ENCODE data around the gene ZP1. TPM values are rescaled to one million over a fixed set of nuclear protein-coding genes. Genes with fewer than 3 reads are reported as not detected.

ZP1 gene
- polyA plus RNA-seq, 1 experiment: 0.36 TPM

DNA sequence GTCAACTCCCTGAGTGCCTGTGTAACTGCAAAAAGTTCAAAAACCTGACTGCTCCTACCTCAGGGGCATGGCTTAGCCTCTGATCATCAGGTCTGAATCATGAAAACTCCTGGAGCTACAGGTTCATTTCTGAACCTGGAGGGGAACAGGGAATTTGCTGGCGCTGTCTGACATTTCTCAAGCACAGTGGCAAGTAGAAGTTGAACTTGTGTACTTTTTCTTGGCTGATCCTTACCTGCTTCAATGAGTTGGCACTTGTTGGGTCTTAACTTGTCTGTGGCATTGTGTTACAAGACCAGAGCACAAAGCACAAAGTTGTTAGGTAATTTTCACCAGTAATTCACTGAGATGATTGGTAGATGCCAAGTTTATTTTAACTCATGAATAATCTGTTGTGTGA is 49.9 kb downstream of the ZP1 start:
- ChIA-PET POLR2A (no interaction called here), CTCF (interaction anchor here (0.7 kb wide), 1 partner anchor 30 kb away, joined by 3 read pairs; no protein-coding TSS in a partner anchor)
- H3K27me3 ChIP-seq (ENCODE audit: control insufficient read depth, insufficient read depth, low read length): no peaks in the 10 kb centered on the region
- H3K36me3 ChIP-seq (ENCODE audit: control insufficient read depth, insufficient read depth, low read length): peaks cover 9% of the 10 kb centered on the region
- DNase-seq (ENCODE audit: low read depth): no peak
- no peak overlapping the region for H3K4me3 ChIP-seq (ENCODE audit: low read depth, low read length)
- TF ChIP-seq, protein P1, sequence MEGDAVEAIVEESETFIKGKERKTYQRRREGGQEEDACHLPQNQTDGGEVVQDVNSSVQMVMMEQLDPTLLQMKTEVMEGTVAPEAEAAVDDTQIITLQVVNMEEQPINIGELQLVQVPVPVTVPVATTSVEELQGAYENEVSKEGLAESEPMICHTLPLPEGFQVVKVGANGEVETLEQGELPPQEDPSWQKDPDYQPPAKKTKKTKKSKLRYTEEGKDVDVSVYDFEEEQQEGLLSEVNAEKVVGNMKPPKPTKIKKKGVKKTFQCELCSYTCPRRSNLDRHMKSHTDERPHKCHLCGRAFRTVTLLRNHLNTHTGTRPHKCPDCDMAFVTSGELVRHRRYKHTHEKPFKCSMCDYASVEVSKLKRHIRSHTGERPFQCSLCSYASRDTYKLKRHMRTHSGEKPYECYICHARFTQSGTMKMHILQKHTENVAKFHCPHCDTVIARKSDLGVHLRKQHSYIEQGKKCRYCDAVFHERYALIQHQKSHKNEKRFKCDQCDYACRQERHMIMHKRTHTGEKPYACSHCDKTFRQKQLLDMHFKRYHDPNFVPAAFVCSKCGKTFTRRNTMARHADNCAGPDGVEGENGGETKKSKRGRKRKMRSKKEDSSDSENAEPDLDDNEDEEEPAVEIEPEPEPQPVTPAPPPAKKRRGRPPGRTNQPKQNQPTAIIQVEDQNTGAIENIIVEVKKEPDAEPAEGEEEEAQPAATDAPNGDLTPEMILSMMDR (IDR thresholded peaks at IDR 0.05; ENCODE audit: insufficient read depth, low read depth, low read length): no peak

DNA sequence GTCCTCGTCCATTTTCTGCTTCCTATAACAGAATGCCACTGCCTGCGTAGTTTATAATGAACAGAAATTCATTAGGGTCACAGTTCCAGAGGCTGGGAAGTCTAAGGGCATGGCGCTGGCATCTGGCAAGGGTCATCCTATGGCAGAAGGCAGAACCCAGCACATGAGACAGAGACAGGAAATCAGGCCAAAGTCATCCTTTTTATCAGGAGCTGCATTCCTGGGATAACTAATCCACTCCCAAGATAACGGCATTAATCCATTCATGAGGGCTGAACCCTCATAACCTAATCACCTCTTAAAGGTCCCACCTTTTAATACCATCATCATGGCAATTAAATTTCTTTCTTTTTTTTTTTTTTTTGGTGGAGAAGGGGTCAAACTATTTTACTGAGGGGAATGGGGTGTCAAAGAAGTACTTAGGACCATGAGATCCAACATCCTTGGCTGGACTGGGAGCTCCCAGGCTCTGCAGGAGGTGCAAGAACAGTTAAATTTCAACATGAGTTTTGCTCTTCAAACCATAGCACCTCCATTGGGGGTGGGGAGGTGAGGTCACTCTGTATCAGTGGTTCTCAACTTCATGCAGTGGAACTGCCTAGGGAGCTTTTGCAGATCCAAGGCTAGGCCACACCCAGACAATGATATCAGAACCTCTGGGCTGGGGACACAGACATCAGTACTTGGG is 51.1 kb downstream of the ZP1 start:
- CTCF ChIA-PET: interaction anchor here (0.7 to 1.4 kb wide), 3 partner anchors 19 to 88 kb away, joined by 3 to 5 read pairs (median 3); no protein-coding TSS in a partner anchor
- POLR2A ChIA-PET: no interaction called here

DNA sequence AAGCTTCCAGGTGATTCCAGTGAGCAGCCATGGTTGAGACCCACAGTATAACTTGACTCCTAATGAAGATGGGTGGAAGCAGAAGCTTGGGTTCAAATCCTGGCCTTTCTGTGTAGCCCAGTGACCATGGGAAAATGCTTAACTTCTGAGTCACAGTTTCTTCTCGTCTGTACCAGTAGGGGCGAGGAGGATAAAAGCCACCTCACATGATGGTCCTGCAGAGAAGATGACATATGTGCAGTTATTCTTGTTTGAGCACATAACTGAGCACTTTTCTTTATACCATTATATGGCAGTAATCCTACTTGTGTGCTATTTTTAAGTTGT is 51.6 kb downstream of the ZP1 start:
- Histone ChIP-seq H3K27me3 (ENCODE audit: control insufficient read depth, insufficient read depth, low read length) (no peaks in the 10 kb centered on the region), H3K36me3 (ENCODE audit: control insufficient read depth, insufficient read depth, low read length) (peaks cover 10% of the 10 kb centered on the region), H3K4me3 (ENCODE audit: low read depth, low read length) (no peak overlapping the region)
- TF ChIP-seq, protein P1 (IDR thresholded peaks at IDR 0.05; ENCODE audit: insufficient read depth, low read depth, low read length): no peak
- DNase-seq (ENCODE audit: low read depth): no peak
- ChIA-PET POLR2A (no interaction called here), CTCF (interaction anchor here (0.7 to 1.4 kb wide), 3 partner anchors 19 to 88 kb away, joined by 3 to 5 read pairs (median 3); no protein-coding TSS in a partner anchor)

More for the DNA sequence above, 51.1 kb downstream of the ZP1 start:
- no peaks in the 10 kb centered on the region for H3K27me3 ChIP-seq (ENCODE audit: control insufficient read depth, insufficient read depth, low read length)
- TF ChIP-seq, protein P1 (IDR thresholded peaks at IDR 0.05; ENCODE audit: insufficient read depth, low read depth, low read length): no peak
- DNase-seq (ENCODE audit: low read depth): no peak
- no peak overlapping the region for H3K4me3 ChIP-seq (ENCODE audit: low read depth, low read length)
- peaks cover 10% of the 10 kb centered on the region for H3K36me3 ChIP-seq (ENCODE audit: control insufficient read depth, insufficient read depth, low read length)

DNA sequence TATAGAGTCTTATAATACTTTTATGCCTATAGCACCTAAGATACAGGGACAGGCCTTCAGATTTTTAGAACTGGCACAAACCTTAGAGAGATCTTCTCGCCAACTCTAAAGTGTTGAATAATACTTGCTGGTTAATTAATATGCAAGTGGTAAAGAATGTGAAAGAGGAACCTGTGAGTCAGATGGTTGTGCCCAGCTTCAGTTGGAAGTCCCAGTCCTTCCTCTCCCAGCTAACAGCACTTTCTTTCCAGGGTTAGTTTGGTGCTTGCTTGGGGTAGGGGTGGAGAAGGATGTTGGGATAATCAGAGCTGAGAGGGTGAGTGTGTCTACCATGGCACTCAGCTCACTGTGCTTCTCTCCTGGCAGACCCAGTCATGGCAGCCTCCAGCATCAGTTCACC is 52.0 kb downstream of the ZP1 start:
- Histone ChIP-seq H3K4me3 (ENCODE audit: low read depth, low read length) (no peak overlapping the region), H3K36me3 (ENCODE audit: control insufficient read depth, insufficient read depth, low read length) (peaks cover 10% of the 10 kb centered on the region), H3K27me3 (ENCODE audit: control insufficient read depth, insufficient read depth, low read length) (no peaks in the 10 kb centered on the region)
- POLR2A ChIA-PET: no interaction called here
- DNase-seq (ENCODE audit: low read depth): no peak
- TF ChIP-seq, protein P1 (IDR thresholded peaks at IDR 0.05; ENCODE audit: insufficient read depth, low read depth, low read length): no peak
- CTCF ChIA-PET: interaction anchor here (0.7 to 1.4 kb wide), 3 partner anchors 20 to 89 kb away, joined by 3 to 5 read pairs (median 3); no protein-coding TSS in a partner anchor

DNA sequence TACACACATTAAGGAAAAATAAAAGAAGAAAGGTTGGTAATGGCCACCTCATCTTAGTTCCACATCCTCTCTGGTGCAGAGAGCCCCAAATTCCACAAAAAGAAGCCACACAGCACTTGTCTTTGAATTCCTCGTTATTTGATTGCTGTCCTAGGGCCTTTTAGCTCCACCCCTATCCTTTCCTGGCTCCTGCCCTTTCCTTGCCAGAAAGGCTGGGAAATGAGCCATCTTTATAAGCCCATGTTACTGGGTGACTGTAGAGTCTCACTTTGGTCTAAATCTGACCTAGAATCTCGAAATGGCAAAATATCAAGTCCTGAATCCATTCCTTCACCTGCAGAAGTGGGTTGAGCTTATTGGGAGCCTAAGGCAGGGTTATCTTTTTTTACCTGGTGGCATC is 52.6 kb downstream of the ZP1 start:
- CTCF ChIA-PET: interaction anchor here (0.6 kb wide), 1 partner anchor 1399 kb away, joined by 3 read pairs; no protein-coding TSS in a partner anchor
- Histone ChIP-seq H3K4me3 (ENCODE audit: low read depth, low read length) (no peak overlapping the region), H3K36me3 (ENCODE audit: control insufficient read depth, insufficient read depth, low read length) (peaks cover 10% of the 10 kb centered on the region), H3K27me3 (ENCODE audit: control insufficient read depth, insufficient read depth, low read length) (no peaks in the 10 kb centered on the region)
- no peak for DNase-seq (ENCODE audit: low read depth)
- POLR2A ChIA-PET: no interaction called here
- TF ChIP-seq, protein P1 (IDR thresholded peaks at IDR 0.05; ENCODE audit: insufficient read depth, low read depth, low read length): no peak

All from BJ (cell line).